Naive thymus-derived CD4-positive, alpha-beta T cell (primary cell): ENCODE data around the gene EBP. TPM values are rescaled to one million over a fixed set of nuclear protein-coding genes. Genes with fewer than 3 reads are reported as not detected.
A peak's percentile ranks its signal among the peaks of the same experiment; 100 is the strongest.

Experiments
- ATAC-seq: fragments of 150-1000 bp; cut with Tn5 transposase; 2 replicates; pipeline ENCODE4 v1.10.0; 2021; ENCODE audit warnings: mild to moderate bottlenecking, moderate library complexity
- CTCF ChIA-PET: fragments of 350-600 bp; sonication (Branson Sonifier 250); formaldehyde crosslinking; loops from one replicate; lab custom pipeline; 2021; ENCODE audit warnings: antibody characterized with exemption; lab: Charles Lee
- POLR2A ChIA-PET: fragments of 350-600 bp; sonication (Branson Sonifier 250); formaldehyde crosslinking; loops from one replicate; lab custom pipeline; 2021; ENCODE audit warnings: antibody characterized with exemption, inconsistent platforms; lab: Charles Lee
- DNase-seq, 9 donors: peaks; one replicate each; pipeline versions ENCODE4 v3.0.0 to v3.0.0-alpha.2; 2020 to 2022; ENCODE audit warnings: mixed read lengths in 1 of 9
- H3K27ac ChIP-seq: one replicate; pipeline ENCODE4 v1.7.0; 2013; ENCODE audit warnings: mild to moderate bottlenecking, low read depth, low read length, moderate library complexity
- H3K27me3 ChIP-seq, 2 donors: one replicate each; pipeline ENCODE4 v1.7.0; 2013; ENCODE audit warnings: low read length in 2 of 2, mild to moderate bottlenecking in 2 of 2, moderate library complexity in 2 of 2; ENCODE audit not compliant: control insufficient read depth in 2 of 2, insufficient read depth in 2 of 2
- H3K36me3 ChIP-seq, 3 experiments: 1 replicate in 2 of 3; 2 replicates in 1 of 3; pipeline ENCODE4 v1.7.0; 2013; ENCODE audit warnings: low read length in 3 of 3, mild to moderate bottlenecking in 3 of 3, moderate library complexity in 1 of 3; ENCODE audit not compliant: insufficient read depth in 3 of 3, control insufficient read depth in 2 of 3
- H3K4me1 ChIP-seq, 2 donors: one replicate each; pipeline ENCODE4 v1.7.0; 2013; ENCODE audit warnings: low read length in 2 of 2, mild to moderate bottlenecking in 2 of 2, moderate library complexity in 1 of 2; ENCODE audit not compliant: control insufficient read depth in 2 of 2, insufficient read depth in 2 of 2
- H3K4me3 ChIP-seq: 2 replicates; pipeline ENCODE4 v1.7.0; 2013; ENCODE audit warnings: mild to moderate bottlenecking, low read length
- H3K9me3 ChIP-seq, 3 experiments: 1 replicate in 2 of 3; 2 replicates in 1 of 3; pipeline ENCODE4 v1.7.0; 2013; ENCODE audit warnings: low read length in 3 of 3; ENCODE audit not compliant: control insufficient read depth in 2 of 3
- H3K27ac Mint-ChIP-seq, 9 donors: one replicate each; pipeline ENCODE4 v1.8.0; 2020 to 2022; ENCODE audit warnings: mixed read lengths in 9 of 9, mild to moderate bottlenecking in 8 of 9, moderate library complexity in 5 of 9, inconsistent platforms in 2 of 9
- H3K27me3 Mint-ChIP-seq, 5 donors: one replicate each; pipeline ENCODE4 v1.8.0; 2021 to 2022; ENCODE audit warnings: mixed read lengths in 5 of 5, mild to moderate bottlenecking in 1 of 5
- H3K36me3 Mint-ChIP-seq, 5 donors: one replicate each; pipeline ENCODE4 v1.8.0; 2020 to 2022; ENCODE audit warnings: mixed read lengths in 5 of 5, mild to moderate bottlenecking in 3 of 5, inconsistent platforms in 1 of 5
- H3K4me1 Mint-ChIP-seq, 7 donors: one replicate each; pipeline ENCODE4 v1.8.0; 2020 to 2022; ENCODE audit warnings: mixed read lengths in 7 of 7, mild to moderate bottlenecking in 3 of 7, inconsistent platforms in 1 of 7
- H3K4me3 Mint-ChIP-seq, 10 donors: one replicate each; pipeline ENCODE4 v1.8.0; 2020 to 2022; ENCODE audit warnings: mild to moderate bottlenecking in 10 of 10, mixed read lengths in 10 of 10, moderate library complexity in 6 of 10, inconsistent platforms in 2 of 10
- H3K9me3 Mint-ChIP-seq, 11 donors: one replicate each; pipeline ENCODE4 v1.8.0; 2020 to 2022; ENCODE audit warnings: mixed read lengths in 11 of 11, mild to moderate bottlenecking in 4 of 11, inconsistent platforms in 1 of 11, moderate library complexity in 1 of 11
- intact Hi-C, 2 donors: fragments of 100-400 bp; cut with micrococcal nuclease; formaldehyde crosslinking; loops; one replicate each; pipeline ENCODE4 v1.15.1; 2023
- polyA plus RNA-seq, 2 donors: library from polyadenylated mRNA; unstranded; fragments of 300-500 nt; fragmentation: Illumina TruSeq; gene quantifications; one replicate each; pipeline ENCODE4 v1.2.3, GENCODE V29; 2021
- total RNA-seq, 6 experiments: library from RNA in 5 of 6; stranded (reverse) in 5 of 6; gene quantifications; 1 replicate in 5 of 6; 2 replicates in 1 of 6; pipeline ENCODE4 v1.2.3 and lab custom pipeline; 2021 to 2026

The EBP gene
- 100 to 1,000 TPM in 1 of 5 experiments, 10 to 100 TPM in 4; 33.3 to 188 (median 35.3) TPM for total RNA-seq
- polyA plus RNA-seq = 10 to 100 TPM; 72.4 to 80.6 TPM
- 14.1 reads per million, percentile 43 among the genes with 10 or more reads in this experiment for total RNA-seq (lab: John Stamatoyannopoulos, UW)

DNA sequence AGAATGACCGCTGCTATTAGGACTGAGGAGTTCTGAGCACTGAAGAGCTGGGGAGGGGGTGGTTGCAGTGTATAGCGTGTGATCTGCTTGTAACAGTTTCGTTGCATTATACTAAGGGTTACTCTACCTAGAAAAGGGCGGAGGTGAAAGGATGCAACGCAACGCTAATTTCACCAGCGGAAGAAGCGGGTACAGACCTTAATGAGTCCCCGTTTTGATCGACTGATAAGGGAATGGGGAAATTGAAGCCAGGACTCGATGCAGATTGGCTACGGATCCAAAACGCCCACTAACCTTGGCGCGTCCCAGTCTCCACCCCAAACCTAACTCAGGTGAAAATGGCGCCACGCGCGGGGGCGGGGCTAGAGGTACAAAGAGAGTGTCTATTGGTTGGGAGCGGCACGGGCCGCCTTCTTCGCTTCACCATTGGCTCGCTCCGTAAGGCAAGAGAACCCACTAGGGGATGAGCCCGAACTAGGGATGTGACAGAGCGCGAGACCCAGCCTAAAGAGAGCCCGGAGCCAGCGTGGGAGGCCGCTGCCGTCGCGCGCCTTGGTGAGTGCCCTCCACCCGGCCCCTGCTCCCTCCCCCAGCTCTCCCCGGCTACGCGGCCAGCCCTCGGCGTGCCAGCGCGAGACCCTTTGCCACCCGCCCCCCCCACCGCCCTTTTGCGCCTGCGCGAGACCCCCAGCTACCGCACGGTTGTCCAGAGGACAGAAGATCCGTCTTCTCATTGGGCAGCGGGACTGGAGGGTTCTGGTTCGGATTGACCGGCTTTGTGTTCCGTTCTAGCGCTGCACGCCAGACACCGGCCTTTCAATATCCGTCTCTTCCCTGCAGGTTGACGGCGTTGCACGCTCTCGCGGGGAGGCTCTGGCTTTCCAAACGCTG lies at the start of gene EBP:
TSS of gene EBP (plus strand) at position 456 of the 891 bp plus-strand sequence. CDS start 1,964 bp downstream, outside the sequence.
- Mint-ChIP-seq H3K27me3 (no peaks in the 10 kb centered on the region), H3K36me3 (peaks cover 0 to 9% (median 2%) of the 10 kb centered on the region in 5 donors), H3K9me3 (no peaks in the 10 kb centered on the region), H3K4me3 (peak within 1 kb of the TSS; percentile 73 to 93 (median 89)), H3K4me1 (peaks cover 14 to 39% (median 34%) of the 10 kb centered on the region in 7 donors), H3K27ac (peak within 1 kb of the TSS; percentile 90 to 99 (median 94))
- ChIA-PET CTCF (no interaction called here), POLR2A (interaction anchor here (0.7 to 2.6 kb wide), 7 partner anchors 10 to 47 kb away, joined by 3 to 15 read pairs (median 3); partner anchors contain the start of gene TBC1D25)
- Histone ChIP-seq H3K27me3 (no peaks in the 10 kb centered on the region), H3K27ac (peak within 1 kb of the TSS; percentile 82), H3K4me3 (peak within 1 kb of the TSS; percentile 78), H3K9me3 (no peaks in the 10 kb centered on the region), H3K4me1 (peaks cover 12 to 19% of the 10 kb centered on the region in 2 donors), H3K36me3 (peaks cover 0 to 7% (median 0%) of the 10 kb centered on the region in 3 experiments)
- ATAC-seq = peak; percentile 98
- intact Hi-C loops = loop anchor here (1.0 to 5.0 kb wide), 9 partner anchors 13 to 521 kb away; partner anchors contain the start of genes FTSJ1 (in 2 of the 2), PORCN (in 2 of the 2), RBM3 (in 2 of the 2) and TBC1D25 (in 2 of the 2)
- peak; percentile 82 to 96 (median 94) for DNase-seq

DNA sequence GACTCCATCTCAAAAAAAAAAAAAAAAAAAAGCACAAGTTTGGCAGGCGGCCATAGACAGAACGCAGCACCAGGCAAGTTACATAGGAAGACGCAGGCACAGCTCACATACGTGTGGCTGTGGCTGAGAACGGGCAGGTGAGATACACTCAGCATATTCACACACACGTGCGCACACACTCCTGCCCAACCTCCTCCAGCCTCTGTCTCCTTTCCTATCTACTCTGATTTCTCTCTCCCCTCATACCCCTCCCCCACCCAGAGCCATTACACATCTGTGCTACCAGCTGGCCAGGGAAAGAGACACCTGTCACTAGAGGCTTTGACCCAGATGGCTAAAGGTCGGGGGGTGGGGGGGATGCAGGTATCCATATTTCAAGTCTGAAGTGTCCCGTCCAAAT lies 49.4 kb upstream of the EBP start:
- peaks cover 16 to 37% (median 26%) of the 10 kb centered on the region in 7 donors for H3K4me1 Mint-ChIP-seq
- intact Hi-C loops = loop anchor here (10.0 kb wide), 3 partner anchors 213 to 1637 kb away; partner anchors contain the start of genes RP2 (in 1 of the 2), SUV39H1 (in 1 of the 2) and WAS (in 1 of the 2)
- ChIA-PET CTCF (no interaction called here), POLR2A (no interaction called here)
- no peaks in the 10 kb centered on the region for H3K27me3 Mint-ChIP-seq
- H3K9me3 Mint-ChIP-seq = no peaks in the 10 kb centered on the region
- no peak overlapping the region for H3K4me3 Mint-ChIP-seq
- Histone ChIP-seq H3K27me3 (no peaks in the 10 kb centered on the region), H3K9me3 (no peaks in the 10 kb centered on the region), H3K4me3 (no peak overlapping the region), H3K4me1 (peaks cover 4 to 11% of the 10 kb centered on the region in 2 donors), H3K36me3 (no peaks in the 10 kb centered on the region), H3K27ac (no peak overlapping the region)
- ATAC-seq (no peak), DNase-seq (no peak)
- H3K36me3 Mint-ChIP-seq = peaks cover 0 to 10% (median 0%) of the 10 kb centered on the region in 5 donors
- H3K27ac Mint-ChIP-seq = peak overlapping the region in 1 of 9 donors; percentile 34

- H3K36me3 Mint-ChIP-seq = peaks cover 0 to 5% (median 0%) of the 10 kb centered on the region in 5 donors
- no peak for ATAC-seq
Observed at GRCh38 chrX:48472851-48473703, 48.5 kb upstream of the EBP start.

DNA sequence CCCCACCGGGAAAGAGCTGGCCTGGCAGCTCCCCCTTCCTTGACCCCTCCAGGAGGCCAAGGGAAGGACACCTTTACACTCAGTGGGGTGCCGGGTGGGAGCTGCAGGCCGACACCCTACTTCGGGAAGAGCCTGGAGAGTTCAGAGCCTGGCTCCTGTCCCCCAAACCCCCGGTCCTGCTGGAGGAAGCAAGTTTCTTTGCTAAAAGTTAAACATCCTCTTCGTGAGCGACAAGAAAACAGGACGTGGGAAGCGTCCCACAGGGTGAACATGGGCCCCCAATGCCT lies 48.0 kb upstream of the EBP start:
- Mint-ChIP-seq H3K27me3 (no peaks in the 10 kb centered on the region), H3K27ac (no peak overlapping the region), H3K4me1 (peaks cover 21 to 44% (median 29%) of the 10 kb centered on the region in 7 donors), H3K4me3 (no peak overlapping the region), H3K9me3 (no peaks in the 10 kb centered on the region), H3K36me3 (peaks cover 0 to 6% (median 0%) of the 10 kb centered on the region in 5 donors)
- H3K9me3 ChIP-seq = no peaks in the 10 kb centered on the region
- DNase-seq = no peak
- ATAC-seq = no peak
- H3K27me3 ChIP-seq = no peaks in the 10 kb centered on the region
- intact Hi-C loops = loop anchor here (10.0 kb wide), 3 partner anchors 211 to 1639 kb away; partner anchors contain the start of genes RP2 (in 1 of the 2), SUV39H1 (in 1 of the 2) and WAS (in 1 of the 2)
- no peak overlapping the region for H3K4me3 ChIP-seq
- CTCF ChIA-PET = interaction anchor here (1.5 kb wide), 1 partner anchor 66 kb away, joined by 3 read pairs; the partner anchor contains the start of gene TBC1D25
- H3K27ac ChIP-seq = no peak overlapping the region
- H3K4me1 ChIP-seq = peaks cover 8 to 10% of the 10 kb centered on the region in 2 donors
- H3K36me3 ChIP-seq = peaks cover 0 to 2% (median 0%) of the 10 kb centered on the region in 3 experiments
- POLR2A ChIA-PET = interaction anchor here (1.4 kb wide), 1 partner anchor 100 kb away, joined by 3 read pairs; the partner anchor contains the start of gene RBM3

More at GRCh38 chrX:48472851-48473703, 48.5 kb upstream of the EBP start:
- H3K9me3 ChIP-seq = no peaks in the 10 kb centered on the region
- H3K27me3 Mint-ChIP-seq = no peaks in the 10 kb centered on the region
- no peak overlapping the region for H3K4me3 ChIP-seq
- H3K27ac ChIP-seq = no peak overlapping the region
- DNase-seq = no peak
- peak overlapping the region in 1 of 10 donors; percentile 18 for H3K4me3 Mint-ChIP-seq
- no peaks in the 10 kb centered on the region for H3K9me3 Mint-ChIP-seq
- intact Hi-C loops = loop anchor here (10.0 kb wide), 3 partner anchors 212 to 1638 kb away; partner anchors contain the start of genes RP2 (in 1 of the 2), SUV39H1 (in 1 of the 2) and WAS (in 1 of the 2)
- ChIA-PET CTCF (interaction anchor here (1.5 kb wide), 1 partner anchor 66 kb away, joined by 3 read pairs; the partner anchor contains the start of gene TBC1D25), POLR2A (interaction anchor here (1.4 kb wide), 1 partner anchor 101 kb away, joined by 3 read pairs; the partner anchor contains the start of gene RBM3)
- H3K27me3 ChIP-seq = no peaks in the 10 kb centered on the region
- H3K36me3 ChIP-seq = no peaks in the 10 kb centered on the region
- H3K4me1 ChIP-seq = peaks cover 8 to 10% of the 10 kb centered on the region in 2 donors
- H3K4me1 Mint-ChIP-seq = peaks cover 21 to 42% (median 28%) of the 10 kb centered on the region in 7 donors
- H3K27ac Mint-ChIP-seq = peak overlapping the region in 1 of 9 donors; percentile 34

- no peak for ATAC-seq
- ChIA-PET CTCF (interaction anchor here (0.5 to 1.5 kb wide), 4 partner anchors 65 to 1279 kb away, joined by 3 read pairs; partner anchors contain the start of gene TBC1D25), POLR2A (interaction anchor here (1.4 kb wide), 1 partner anchor 100 kb away, joined by 3 read pairs; the partner anchor contains the start of gene RBM3)
- peaks cover 24 to 44% (median 28%) of the 10 kb centered on the region in 7 donors for H3K4me1 Mint-ChIP-seq
- H3K4me3 Mint-ChIP-seq = peak overlapping the region in 1 of 10 donors; percentile 23
- peaks cover 0 to 8% (median 2%) of the 10 kb centered on the region in 5 donors for H3K36me3 Mint-ChIP-seq
- Histone ChIP-seq H3K36me3 (peaks cover 0 to 6% (median 0%) of the 10 kb centered on the region in 3 experiments), H3K27me3 (no peaks in the 10 kb centered on the region), H3K9me3 (no peaks in the 10 kb centered on the region), H3K4me1 (peaks cover 8 to 10% of the 10 kb centered on the region in 2 donors), H3K27ac (no peak overlapping the region), H3K4me3 (no peak overlapping the region)
- H3K9me3 Mint-ChIP-seq = no peaks in the 10 kb centered on the region
- no peaks in the 10 kb centered on the region for H3K27me3 Mint-ChIP-seq
- intact Hi-C loops = loop anchor here (2.0 to 10.0 kb wide), 5 partner anchors 211 to 1639 kb away; partner anchors contain the start of genes PPP1R3F (in 1 of the 2), RP2 (in 1 of the 2), SUV39H1 (in 1 of the 2) and WAS (in 1 of the 2)
- no peak for DNase-seq
- peak overlapping the region in 4 of 9 donors; percentile 7 to 58 (median 28) for H3K27ac Mint-ChIP-seq
Observed at GRCh38 chrX:48474127-48474526, 47.5 kb upstream of the EBP start.
